ENCODE results near the gene TMEM163. TPM values are rescaled to one million over a fixed set of nuclear protein-coding genes. Genes with fewer than 3 reads are reported as not detected.

Gene TMEM163
- total RNA-seq, 1 donor from 2014 or later, result 0.18 TPM

- H3K4me2 ChIP-seq (ENCODE audit: low read length), result no peak overlapping the region
- no peak overlapping the region for H2AFZ ChIP-seq (ENCODE audit: low read depth, low read length)
- no peak overlapping the region for H3K9ac ChIP-seq (ENCODE audit: low read length)
- no peak overlapping the region for H3K27ac ChIP-seq (ENCODE audit: low read depth, low read length)
- H3K9me3 ChIP-seq (ENCODE audit: insufficient read depth, low read depth, low read length), result no peaks in the 10 kb centered on the region
- Mint-ChIP-seq H3K9me3 (ENCODE audit: unreplicated experiment) (no peaks in the 10 kb centered on the region), H3K4me1 (ENCODE audit: low read depth, unreplicated experiment) (peaks cover 3% of the 10 kb centered on the region), H3K4me3 (ENCODE audit: unreplicated experiment) (no peak overlapping the region), H3K27ac (ENCODE audit: unreplicated experiment) (no peak overlapping the region), H3K36me3 (ENCODE audit: low read depth, unreplicated experiment) (no peaks in the 10 kb centered on the region), H3K27me3 (ENCODE audit: low read depth, unreplicated experiment) (peaks cover 12% of the 10 kb centered on the region)
- no peak for FAIRE-seq
- TF ChIP-seq CTCF (IDR thresholded peaks at IDR 0.05; ENCODE audit: insufficient read depth, low read depth, low read length) (no peak), EZH2 (IDR thresholded peaks at IDR 0.05; ENCODE audit: insufficient read depth, low read length) (no peak)
- no peaks in the 10 kb centered on the region for H3K4me1 ChIP-seq (ENCODE audit: insufficient read depth, low read length)
- no peak overlapping the region for H3K4me3 ChIP-seq (ENCODE audit: insufficient read depth, low read depth, low read length)
- H3K27me3 ChIP-seq (ENCODE audit: insufficient read depth, low read length), result peaks cover 2% of the 10 kb centered on the region
- DNase-seq (ENCODE audit: low read depth), result no peak
- no peaks in the 10 kb centered on the region for H4K20me1 ChIP-seq (ENCODE audit: insufficient read depth, low read length)
- H3K79me2 ChIP-seq (ENCODE audit: insufficient read depth, low read length), result no peaks in the 10 kb centered on the region
- H3K36me3 ChIP-seq (ENCODE audit: insufficient read depth, low read length), result no peaks in the 10 kb centered on the region
These were observed 145.1 kb downstream of the TMEM163 start for GRCh38 chr2:134573724-134574123.

- Histone ChIP-seq H3K79me2 (ENCODE audit: insufficient read depth, low read length) (no peaks in the 10 kb centered on the region), H3K4me3 (ENCODE audit: insufficient read depth, low read depth, low read length) (no peak overlapping the region), H3K27ac (ENCODE audit: low read depth, low read length) (no peak overlapping the region), H3K4me2 (ENCODE audit: low read length) (no peak overlapping the region), H3K27me3 (ENCODE audit: insufficient read depth, low read length) (peaks cover 2% of the 10 kb centered on the region), H2AFZ (ENCODE audit: low read depth, low read length) (no peak overlapping the region), H3K36me3 (ENCODE audit: insufficient read depth, low read length) (no peaks in the 10 kb centered on the region), H3K9ac (ENCODE audit: low read length) (no peak overlapping the region), H3K4me1 (ENCODE audit: insufficient read depth, low read length) (no peaks in the 10 kb centered on the region), H4K20me1 (ENCODE audit: insufficient read depth, low read length) (no peaks in the 10 kb centered on the region), H3K9me3 (ENCODE audit: insufficient read depth, low read depth, low read length) (no peaks in the 10 kb centered on the region)
- Mint-ChIP-seq H3K4me1 (ENCODE audit: low read depth, unreplicated experiment) (peaks cover 3% of the 10 kb centered on the region), H3K27ac (ENCODE audit: unreplicated experiment) (no peak overlapping the region), H3K36me3 (ENCODE audit: low read depth, unreplicated experiment) (no peaks in the 10 kb centered on the region), H3K4me3 (ENCODE audit: unreplicated experiment) (no peak overlapping the region), H3K9me3 (ENCODE audit: unreplicated experiment) (no peaks in the 10 kb centered on the region), H3K27me3 (ENCODE audit: low read depth, unreplicated experiment) (peaks cover 12% of the 10 kb centered on the region)
- DNase-seq (ENCODE audit: low read depth), result no peak
- TF ChIP-seq CTCF (IDR thresholded peaks at IDR 0.05; ENCODE audit: insufficient read depth, low read depth, low read length) (no peak), EZH2 (IDR thresholded peaks at IDR 0.05; ENCODE audit: insufficient read depth, low read length) (no peak)
- FAIRE-seq, result no peak
These were observed 145.8 kb downstream of the TMEM163 start for GRCh38 chr2:134573085-134573370.

GRCh38 chr2:134572314-134573084, 146.3 kb downstream of the TMEM163 start:
- H3K4me1 Mint-ChIP-seq (ENCODE audit: low read depth, unreplicated experiment), result no peaks in the 10 kb centered on the region
- no peaks in the 10 kb centered on the region for H3K9me3 Mint-ChIP-seq (ENCODE audit: unreplicated experiment)

More at GRCh38 chr2:134572314-134573084, 146.3 kb downstream of the TMEM163 start:
- H3K36me3 Mint-ChIP-seq (ENCODE audit: low read depth, unreplicated experiment), result no peaks in the 10 kb centered on the region
- H3K27me3 Mint-ChIP-seq (ENCODE audit: low read depth, unreplicated experiment), result peaks cover 12% of the 10 kb centered on the region
- H3K4me3 Mint-ChIP-seq (ENCODE audit: unreplicated experiment), result no peak overlapping the region
- H3K4me1 ChIP-seq (ENCODE audit: insufficient read depth, low read length), result no peaks in the 10 kb centered on the region
- no peaks in the 10 kb centered on the region for H3K79me2 ChIP-seq (ENCODE audit: insufficient read depth, low read length)
- H3K36me3 ChIP-seq (ENCODE audit: insufficient read depth, low read length), result no peaks in the 10 kb centered on the region
- FAIRE-seq, result no peak
- no peak overlapping the region for H3K9ac ChIP-seq (ENCODE audit: low read length)
- H3K27ac Mint-ChIP-seq (ENCODE audit: unreplicated experiment), result no peak overlapping the region
- H3K9me3 ChIP-seq (ENCODE audit: insufficient read depth, low read depth, low read length), result no peaks in the 10 kb centered on the region
- H3K27ac ChIP-seq (ENCODE audit: low read depth, low read length), result no peak overlapping the region
- H4K20me1 ChIP-seq (ENCODE audit: insufficient read depth, low read length), result no peaks in the 10 kb centered on the region
- H3K27me3 ChIP-seq (ENCODE audit: insufficient read depth, low read length), result peaks cover 2% of the 10 kb centered on the region
- H3K4me2 ChIP-seq (ENCODE audit: low read length), result no peak overlapping the region
- TF ChIP-seq EZH2 (IDR thresholded peaks at IDR 0.05; ENCODE audit: insufficient read depth, low read length) (no peak), CTCF (IDR thresholded peaks at IDR 0.05; ENCODE audit: insufficient read depth, low read depth, low read length) (no peak)
- H3K4me3 ChIP-seq (ENCODE audit: insufficient read depth, low read depth, low read length), result no peak overlapping the region
- DNase-seq (ENCODE audit: low read depth), result no peak
- H2AFZ ChIP-seq (ENCODE audit: low read depth, low read length), result no peak overlapping the region

Data from astrocyte (in vitro differentiated cells and primary cell).